ENCODE results near the gene ATCAY.
"Not testable (repeated sequence)": the region's sequence is repeated elsewhere in the genome, so short reads cannot be mapped to it uniquely, and the experiment has no call there.

Gene ATCAY

DNA sequence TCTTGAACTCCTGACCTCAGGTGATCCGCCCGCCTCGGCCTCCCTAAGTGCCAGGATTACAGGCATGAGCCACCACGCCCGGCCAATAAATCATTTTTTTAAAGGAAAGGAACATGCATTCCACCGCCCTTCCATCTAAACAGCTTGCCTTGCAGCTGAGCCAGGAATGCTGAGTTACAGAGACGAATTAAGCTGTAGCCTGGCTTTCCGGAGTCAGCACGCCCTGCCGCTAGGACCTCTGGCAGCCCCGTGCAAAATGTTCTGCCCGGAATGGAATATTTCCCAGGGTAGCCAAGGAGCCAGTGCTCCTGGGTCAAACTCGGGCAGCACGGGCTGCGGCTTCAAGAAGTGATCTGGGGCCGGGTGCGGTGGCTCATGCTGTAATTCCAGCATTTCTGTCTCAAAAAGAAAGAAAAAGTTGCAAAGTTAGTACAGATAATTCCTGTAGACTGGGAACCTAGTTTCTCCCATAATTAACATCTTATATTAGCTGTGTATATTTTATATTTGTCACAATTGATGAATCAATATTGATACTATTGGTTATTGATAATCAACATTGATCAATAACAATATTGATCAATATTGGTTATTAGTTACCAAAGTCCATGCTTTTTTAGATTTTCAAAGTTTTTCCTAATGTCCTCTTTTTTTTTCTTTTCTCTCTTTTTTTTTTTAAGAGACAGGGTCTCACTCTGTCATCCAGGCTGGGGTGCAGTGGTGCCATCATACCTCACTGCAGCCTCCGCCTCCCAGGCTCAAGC, 19.2 kb downstream of the ATCAY start:
- peak; percentile 51 for DNase-seq (ENCODE audit: low read depth, low spot score)

DNA sequence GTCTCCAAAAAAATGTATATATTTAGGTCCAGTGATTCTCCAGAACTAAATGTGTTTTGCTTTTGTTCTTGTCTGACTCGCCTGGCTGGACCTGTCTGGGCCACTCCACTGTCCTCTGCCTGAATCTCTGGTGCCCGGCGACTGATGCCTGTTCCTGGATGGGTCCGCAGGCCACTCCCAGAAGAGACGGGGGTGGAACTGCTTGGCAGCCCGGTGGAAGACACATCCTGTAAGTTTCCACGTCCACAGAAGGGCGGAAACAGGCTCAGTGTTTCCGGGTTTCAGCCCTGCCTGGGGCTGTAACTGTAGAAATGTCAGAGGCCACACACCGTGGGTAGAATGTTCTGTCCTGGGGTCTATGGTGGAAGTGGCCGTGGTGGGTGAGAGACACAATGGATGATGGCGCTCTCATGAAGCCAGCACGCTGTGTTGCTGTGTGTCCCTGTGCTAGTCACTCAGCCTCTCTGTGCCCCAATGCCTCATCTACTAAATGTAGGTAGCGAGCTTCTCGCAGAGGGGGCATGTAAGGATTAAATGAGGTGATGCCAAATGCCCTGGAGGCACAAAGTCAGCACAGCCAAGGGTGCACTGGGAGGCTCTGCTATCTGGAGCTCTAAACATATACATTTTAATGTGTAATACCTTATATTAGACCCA, 22.0 kb downstream of the ATCAY start:
- no peak for DNase-seq (ENCODE audit: low read depth, low spot score)

GRCh38 chr19:3904233-3904632, 23.7 kb downstream of the ATCAY start:
- DNase-seq (ENCODE audit: low read depth, low spot score) = no peak

DNA sequence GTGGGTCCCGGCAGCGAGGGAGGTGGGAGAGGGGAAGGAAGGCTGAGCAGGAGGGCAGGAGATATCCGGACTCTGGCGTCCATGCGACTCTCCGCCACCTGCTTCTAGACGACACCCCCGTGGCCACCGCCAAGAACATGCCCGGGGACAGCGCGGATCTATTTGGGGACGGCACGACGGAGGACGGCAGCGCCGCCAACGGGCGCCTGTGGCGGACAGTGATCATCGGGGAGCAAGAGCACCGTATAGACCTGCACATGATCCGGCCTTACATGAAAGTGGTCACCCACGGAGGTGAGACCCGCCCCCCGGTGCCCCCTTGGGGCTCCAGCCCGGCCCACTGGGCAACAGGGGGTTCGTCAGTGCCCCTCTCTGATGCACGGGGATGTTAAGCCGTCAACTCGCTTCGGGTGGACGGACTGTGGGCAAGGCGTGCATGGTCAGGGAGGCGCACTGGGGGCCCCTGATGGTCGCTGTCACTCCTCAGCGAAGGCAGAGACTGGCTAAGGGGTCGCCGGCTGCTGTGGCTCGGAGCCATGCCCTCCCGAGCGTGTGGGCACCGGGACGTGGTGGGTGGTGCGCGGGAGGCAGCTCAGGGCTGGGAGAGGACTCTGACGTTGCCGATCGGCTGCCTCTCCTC, 27.3 kb downstream of the ATCAY start:
- no peak for DNase-seq (ENCODE audit: low read depth, low spot score)

- DNase-seq (ENCODE audit: low read depth, low spot score) = no peak
Observed at GRCh38 chr19:3908266-3909054, 28.0 kb downstream of the ATCAY start.

DNA sequence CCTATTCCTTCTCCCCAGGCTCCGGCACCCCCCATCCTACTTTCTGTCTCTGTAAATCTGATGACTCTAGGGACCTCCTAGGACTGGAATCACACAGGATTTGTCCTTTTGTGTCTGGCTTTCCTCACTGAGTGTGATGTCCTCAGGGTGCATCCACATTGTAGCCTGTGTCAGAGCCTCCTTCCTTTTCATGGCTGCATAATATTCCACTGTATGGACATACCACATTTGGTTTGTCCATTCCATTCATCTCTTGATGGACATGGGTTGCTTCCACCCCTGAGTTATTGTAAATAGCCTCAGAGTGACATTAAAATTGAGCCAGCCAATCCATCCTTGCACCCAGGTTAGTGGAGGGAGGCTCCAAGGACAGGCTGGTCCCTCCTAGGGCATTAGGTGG, 29.6 kb downstream of the ATCAY start:
- DNase-seq (ENCODE audit: low read depth, low spot score) = no peak

GRCh38 chr19:3914199-3914598, 33.7 kb downstream of the ATCAY start:
- DNase-seq (ENCODE audit: low read depth, low spot score) = no peak

DNA sequence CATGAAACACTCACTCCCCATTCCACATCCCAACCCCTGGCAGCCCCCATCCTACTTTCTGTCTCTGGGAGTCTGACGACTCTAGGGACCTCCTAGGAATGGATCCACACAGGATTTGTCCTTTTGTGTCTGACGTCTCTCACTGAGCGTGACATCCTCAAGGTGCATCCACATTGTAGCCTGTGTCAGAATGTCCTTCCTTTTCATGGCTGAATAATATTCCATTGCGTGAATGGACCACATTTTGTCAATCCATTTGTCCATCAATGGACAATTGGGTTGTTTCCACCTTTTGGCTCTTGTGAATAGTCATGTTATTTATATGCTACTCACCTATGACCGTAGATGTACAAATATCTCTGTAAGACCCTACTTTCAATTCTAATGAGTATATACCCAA, 35.5 kb downstream of the ATCAY start:
- DNase-seq (ENCODE audit: low read depth, low spot score) = no peak

DNA sequence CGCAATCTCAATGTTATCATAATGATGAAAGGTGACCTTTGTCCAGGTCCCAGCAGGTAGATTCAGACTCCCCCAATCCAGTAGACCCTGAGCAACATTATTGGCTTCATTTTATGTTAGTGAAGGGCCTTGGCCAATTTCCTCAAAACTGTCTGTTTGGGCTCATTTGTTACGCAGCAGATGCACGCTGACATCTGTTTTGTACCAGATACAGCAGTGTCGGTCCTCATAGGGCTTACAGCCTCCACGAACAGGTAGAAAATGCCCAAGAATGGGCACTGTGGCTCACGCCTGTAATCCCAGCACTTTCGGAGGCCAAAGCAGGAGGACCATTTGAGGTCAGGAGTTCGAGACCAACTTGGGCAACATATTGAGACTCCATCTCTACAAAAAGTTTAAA, 39.3 kb downstream of the ATCAY start:
- no peak for DNase-seq (ENCODE audit: low read depth, low spot score)

- DNase-seq (ENCODE audit: low read depth, low spot score) = no peak
Observed at GRCh38 chr19:3923096-3923758, 42.7 kb downstream of the ATCAY start.

DNA sequence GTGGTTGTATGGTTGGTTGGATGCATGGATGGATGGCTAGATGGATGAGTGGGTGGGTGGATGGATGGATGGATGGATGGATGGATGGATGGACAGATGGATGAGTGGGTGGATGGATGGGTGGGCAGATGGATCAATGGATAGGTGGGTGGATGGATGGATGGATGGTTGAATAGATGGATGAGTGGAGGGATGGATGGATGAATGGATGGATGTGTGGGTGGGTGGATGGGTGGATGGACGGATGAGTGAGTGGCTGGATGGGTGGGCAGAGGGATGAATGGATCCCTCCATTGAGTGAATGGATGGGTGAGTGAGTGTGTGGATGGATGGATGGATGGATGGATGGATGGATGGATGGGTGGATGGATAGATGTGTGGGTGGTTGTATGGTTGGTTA, 43.4 kb downstream of the ATCAY start:
- DNase-seq (ENCODE audit: low read depth, low spot score) = no peak

GRCh38 chr19:3931041-3931440, 50.6 kb downstream of the ATCAY start:
- DNase-seq (ENCODE audit: low read depth, low spot score) = no peak

DNA sequence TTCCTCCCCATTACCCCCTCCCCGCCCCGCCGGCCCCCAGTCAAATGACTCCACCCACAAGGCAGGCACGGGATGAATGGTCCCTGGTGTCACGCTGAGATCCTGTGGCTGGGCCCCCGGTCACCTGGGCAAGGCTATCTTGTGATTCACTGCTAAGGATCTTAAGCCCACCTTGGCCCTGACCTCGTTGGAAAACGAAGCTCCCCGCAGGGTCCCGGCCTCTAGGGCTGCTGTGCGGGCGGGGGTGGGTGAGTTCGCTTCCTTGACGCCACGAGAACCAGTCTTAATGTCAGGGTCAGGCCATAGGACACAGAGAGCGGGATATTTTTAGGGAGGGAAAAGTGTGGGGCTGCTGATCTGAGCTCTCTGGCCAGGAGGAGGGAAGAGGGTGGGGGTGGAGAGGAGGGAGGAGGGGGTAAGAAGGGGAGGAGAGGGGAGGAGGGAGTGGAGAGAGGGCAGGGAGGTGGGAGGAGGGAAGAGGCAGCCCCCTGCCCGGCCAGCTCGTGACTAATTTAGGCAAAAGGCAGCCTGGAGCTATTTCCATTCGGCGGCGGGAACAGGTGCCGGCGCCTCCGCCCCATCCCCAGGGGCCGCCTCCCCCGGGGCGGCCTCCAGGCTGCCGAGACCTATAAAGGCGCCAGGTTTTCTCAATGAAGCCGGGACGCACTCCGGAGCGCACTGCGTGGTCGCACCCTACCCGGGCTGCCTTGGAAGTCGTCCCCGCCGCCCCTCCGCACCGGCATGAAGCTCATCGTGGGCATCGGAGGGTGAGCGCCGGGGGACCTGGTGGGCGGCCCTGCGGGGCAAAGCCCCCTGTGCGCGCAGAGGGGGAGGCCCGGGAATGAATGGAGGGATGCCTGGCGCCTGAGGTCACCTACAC, 52.7 kb downstream of the ATCAY start, which contains the start of gene NMRK2:
Gene NMRK2, plus strand, starts transcription at position 139 of the 880 bp plus-strand sequence. Its CDS starts 603 bp downstream, at position 742.
- peak; percentile 92 for DNase-seq (ENCODE audit: low read depth, low spot score)

- DNase-seq (ENCODE audit: low read depth, low spot score) = no peak
Observed at GRCh38 chr19:3936506-3937442, 56.3 kb downstream of the ATCAY start.

DNA sequence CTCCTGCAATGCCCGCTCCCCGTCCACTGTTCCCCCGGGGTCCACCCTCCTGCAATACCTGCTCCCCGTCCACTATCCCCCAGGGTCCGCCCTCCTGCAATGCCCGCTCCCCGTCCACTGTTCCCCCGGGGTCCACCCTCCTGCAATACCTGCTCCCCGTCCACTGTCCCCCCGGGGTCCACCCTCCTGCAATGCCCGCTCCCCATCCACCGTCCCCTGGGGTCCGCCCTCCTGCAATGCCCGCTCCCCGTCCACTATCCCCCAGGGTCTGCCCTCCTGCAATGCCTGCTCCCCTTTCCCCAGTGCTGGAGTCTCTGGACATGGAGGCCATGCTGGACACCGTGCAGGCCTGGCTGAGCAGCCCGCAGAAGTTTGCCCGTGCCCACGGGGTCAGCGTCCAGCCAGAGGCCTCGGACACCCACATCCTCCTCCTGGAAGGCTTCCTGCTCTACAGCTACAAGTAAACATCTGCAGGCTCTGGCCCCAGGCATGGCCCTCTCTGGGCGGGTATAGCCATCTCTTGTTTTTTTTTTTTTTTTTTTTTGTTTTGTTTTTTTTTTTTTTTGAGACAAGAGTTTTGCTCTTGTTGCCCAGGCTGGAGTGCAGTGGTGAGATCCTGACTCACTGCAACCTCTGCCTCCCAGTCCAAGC, 57.9 kb downstream of the ATCAY start:
- DNase-seq (ENCODE audit: low read depth, low spot score) = not testable (repeated sequence)

GRCh38 chr19:3942790-3943409, 62.4 kb downstream of the ATCAY start:
- DNase-seq (ENCODE audit: low read depth, low spot score) = no peak

DNA sequence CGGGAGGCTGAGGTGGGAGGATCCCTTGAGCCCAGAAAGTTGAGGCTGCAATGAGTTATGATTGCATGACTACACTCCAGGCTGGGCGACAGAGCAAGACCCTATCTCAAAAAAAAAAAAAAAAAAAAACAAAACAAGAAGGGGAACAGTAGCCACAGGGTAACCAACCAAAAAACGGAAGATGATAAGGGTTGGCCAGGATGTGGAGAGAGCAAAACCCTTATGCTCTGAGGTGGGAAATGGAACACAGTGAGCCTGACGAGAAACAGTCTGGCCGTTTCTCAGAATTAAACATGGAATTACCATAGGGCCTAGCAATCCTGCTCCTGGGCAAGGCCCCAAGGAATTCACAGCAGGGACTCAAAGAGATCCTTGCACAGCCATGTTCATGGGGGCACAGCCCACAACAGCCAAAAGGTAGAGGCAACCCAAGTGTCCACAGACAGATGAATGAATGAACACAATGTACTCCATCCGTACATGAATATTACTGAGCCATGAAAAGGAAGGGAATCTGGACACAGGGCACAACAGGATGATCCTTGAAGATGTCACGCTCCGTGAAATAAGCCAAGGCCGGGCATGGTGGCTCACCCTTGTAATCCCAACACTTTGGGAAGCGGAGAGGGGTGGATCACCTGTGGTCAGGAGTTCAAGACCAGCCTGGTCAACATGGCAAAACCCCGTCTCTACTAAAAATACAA, 63.7 kb downstream of the ATCAY start:
- no peak for DNase-seq (ENCODE audit: low read depth, low spot score)

DNA sequence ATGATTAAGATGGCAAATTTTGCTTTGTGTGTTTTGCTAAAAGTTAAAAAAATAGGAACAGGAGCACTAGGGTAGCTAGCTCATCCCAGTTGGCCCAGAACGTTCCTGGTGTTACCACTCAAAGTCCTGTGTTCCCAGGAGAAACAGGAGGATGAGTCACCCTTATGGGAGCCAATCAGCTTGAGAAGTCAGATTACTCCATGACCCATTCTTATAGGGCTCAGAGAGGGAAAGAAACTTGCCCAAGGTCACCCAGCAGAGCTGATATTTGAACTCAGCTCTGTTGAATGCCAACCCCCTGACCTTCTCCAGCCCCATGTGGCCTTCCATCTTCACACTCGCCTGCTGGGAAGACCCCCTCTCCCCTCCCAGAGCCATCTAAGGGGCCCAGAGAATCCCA, 65.4 kb downstream of the ATCAY start:
- no peak for DNase-seq (ENCODE audit: low read depth, low spot score)
